Measurements from ENCODE around the gene CXXC5.

The CXXC5 gene

GRCh38 chr5:139677736-139678613 is 29.8 kb downstream of the CXXC5 start:
- no peaks in the 10 kb centered on the region for H3K9me3 ChIP-seq
- DNase-seq, result no peak
- H3K27ac ChIP-seq, result peak overlapping the region; percentile 34 to 63
- no peak overlapping the region for H3K4me3 ChIP-seq
- no peaks in the 10 kb centered on the region for H3K27me3 ChIP-seq
- intact Hi-C loops (cut with DNase I; ENCODE audit: low total_unique reads), result no loop called here
- no peak for TF ChIP-seq CTCF (IDR thresholded peaks at IDR 0.05)
- H3K36me3 ChIP-seq, result peaks cover 7 to 34% (median 34%) of the 10 kb centered on the region in 3 donors
- peaks cover 0 to 65% (median 61%) of the 10 kb centered on the region in 4 donors for H3K4me1 ChIP-seq

- DNase-seq, result no peak
- peaks cover 18 to 45% (median 41%) of the 10 kb centered on the region in 3 donors for H3K36me3 ChIP-seq
- peak overlapping the region; percentile 28 to 63 for H3K27ac ChIP-seq
- H3K4me3 ChIP-seq, result no peak overlapping the region
- H3K27me3 ChIP-seq, result no peaks in the 10 kb centered on the region
- TF ChIP-seq CTCF (IDR thresholded peaks at IDR 0.05), result no peak
- H3K9me3 ChIP-seq, result no peaks in the 10 kb centered on the region
- H3K4me1 ChIP-seq, result peaks cover 0 to 54% (median 50%) of the 10 kb centered on the region in 4 donors
- intact Hi-C loops (cut with DNase I; ENCODE audit: low total_unique reads), result no loop called here
Measured at GRCh38 chr5:139678751-139679750, 30.9 kb downstream of the CXXC5 start.

GRCh38 chr5:139680368-139681111 is 32.4 kb downstream of the CXXC5 start:
- Histone ChIP-seq H3K27me3 (no peaks in the 10 kb centered on the region), H3K36me3 (peaks cover 22 to 47% (median 41%) of the 10 kb centered on the region in 3 donors), H3K4me1 (peaks cover 0 to 50% (median 45%) of the 10 kb centered on the region in 4 donors), H3K9me3 (no peaks in the 10 kb centered on the region), H3K27ac (no peak overlapping the region), H3K4me3 (no peak overlapping the region)
- intact Hi-C loops (cut with DNase I; ENCODE audit: low total_unique reads), result no loop called here
- no peak for DNase-seq
- TF ChIP-seq CTCF (IDR thresholded peaks at IDR 0.05), result no peak

- no peaks in the 10 kb centered on the region for H3K27me3 ChIP-seq
- no peak overlapping the region for H3K27ac ChIP-seq
- peaks cover 0 to 50% (median 40%) of the 10 kb centered on the region in 4 donors for H3K4me1 ChIP-seq
- H3K4me3 ChIP-seq, result no peak overlapping the region
- no peak for TF ChIP-seq CTCF (IDR thresholded peaks at IDR 0.05)
- DNase-seq, result no peak
- H3K9me3 ChIP-seq, result no peaks in the 10 kb centered on the region
- intact Hi-C loops (cut with DNase I; ENCODE audit: low total_unique reads), result no loop called here
- peaks cover 22 to 47% (median 41%) of the 10 kb centered on the region in 3 donors for H3K36me3 ChIP-seq
Measured at GRCh38 chr5:139681112-139681458, 32.9 kb downstream of the CXXC5 start.

- intact Hi-C loops (cut with DNase I; ENCODE audit: low total_unique reads), result no loop called here
- Histone ChIP-seq H3K9me3 (no peaks in the 10 kb centered on the region), H3K4me3 (no peak overlapping the region), H3K36me3 (peaks cover 22 to 47% (median 41%) of the 10 kb centered on the region in 3 donors), H3K27me3 (no peaks in the 10 kb centered on the region), H3K27ac (no peak overlapping the region), H3K4me1 (peaks cover 0 to 48% (median 39%) of the 10 kb centered on the region in 4 donors)
- no peak for DNase-seq
- no peak for TF ChIP-seq CTCF (IDR thresholded peaks at IDR 0.05)
Measured at GRCh38 chr5:139681466-139681865, 33.3 kb downstream of the CXXC5 start.
